ENCODE measurements around the gene SLC2A8.

Gene SLC2A8

GRCh38 chr9:127396808-127397645 is at the start of gene SLC2A8:
SLC2A8 (plus strand) TSS chr9:127397169; CDS start chr9:127397231, 62 bp downstream.
- peak; percentile 82 for DNase-seq

- DNase-seq = no peak
Measured at GRCh38 chr9:127347831-127348776, 48.9 kb upstream of the SLC2A8 start.

- no peak for DNase-seq
Measured at GRCh38 chr9:127349483-127350113, 47.4 kb upstream of the SLC2A8 start.

- no peak for DNase-seq
Measured at GRCh38 chr9:127351182-127352166, 45.5 kb upstream of the SLC2A8 start.

GRCh38 chr9:127353882-127354281 is 43.1 kb upstream of the SLC2A8 start:
- no peak for DNase-seq

GRCh38 chr9:127356906-127357305 is 40.1 kb upstream of the SLC2A8 start:
- no peak for DNase-seq

- no peak for DNase-seq
Measured at GRCh38 chr9:127358023-127358535, 38.9 kb upstream of the SLC2A8 start.

GRCh38 chr9:127358770-127359169 is 38.2 kb upstream of the SLC2A8 start:
- no peak for DNase-seq

GRCh38 chr9:127360250-127360649 is 36.7 kb upstream of the SLC2A8 start:
- DNase-seq = no peak

GRCh38 chr9:127360829-127361228 is 36.1 kb upstream of the SLC2A8 start:
- DNase-seq = no peak

GRCh38 chr9:127361561-127361960 is 35.4 kb upstream of the SLC2A8 start:
- DNase-seq = no peak

- no peak for DNase-seq
Measured at GRCh38 chr9:127362829-127363228, 34.1 kb upstream of the SLC2A8 start.

GRCh38 chr9:127365461-127365860 is 31.5 kb upstream of the SLC2A8 start:
- no peak for DNase-seq

GRCh38 chr9:127366594-127366993 is 30.4 kb upstream of the SLC2A8 start:
- no peak for DNase-seq

- DNase-seq = no peak
Measured at GRCh38 chr9:127368852-127369402, 28.0 kb upstream of the SLC2A8 start.

- DNase-seq = no peak
Measured at GRCh38 chr9:127369428-127369827, 27.5 kb upstream of the SLC2A8 start.

- no peak for DNase-seq
Measured at GRCh38 chr9:127370147-127370579, 26.8 kb upstream of the SLC2A8 start.

GRCh38 chr9:127370672-127371648 is 26.0 kb upstream of the SLC2A8 start:
- no peak for DNase-seq

GRCh38 chr9:127380479-127380878 is 16.5 kb upstream of the SLC2A8 start:
- DNase-seq = no peak

GRCh38 chr9:127382541-127382940 is 14.4 kb upstream of the SLC2A8 start:
- no peak for DNase-seq
